K562 (cell line): ENCODE measurements around the gene CCDC85B. TPM values are rescaled to one million over a fixed set of nuclear protein-coding genes. Genes with fewer than 3 reads are reported as not detected.

ENCODE experiments used
- CBX3 ChIP-seq, 2 experiments: IDR thresholded peaks; 1 replicate in 1 of 2; 2 replicates in 1 of 2; pipeline ENCODE4 v1.6.1; 2012; ENCODE audit warnings: inconsistent platforms in 2 of 2, low read length in 2 of 2, borderline replicate concordance in 1 of 2, control low read depth in 1 of 2
- KAT2B ChIP-seq: IDR thresholded peaks from one replicate; pipeline ENCODE4 v1.6.1; 2012; ENCODE audit warnings: low read depth, mild to moderate bottlenecking, control low read depth, inconsistent platforms, low read length, moderate library complexity
- MAFK ChIP-seq: IDR thresholded peaks from 2 replicates; pipeline ENCODE4 v1.6.1; 2011; ENCODE audit warnings: low read length, improper control_type of control experiment
- MEF2D ChIP-seq: conservative IDR thresholded peaks from 2 replicates; pipeline ENCODE4 v1.6.1; 2016; ENCODE audit warnings: low read depth, missing genetic modification characterization, missing compliant biosample characterization
- NCOA4 ChIP-seq: fragments of 450-650 bp; IDR thresholded peaks from 2 replicates; pipeline ENCODE4 v1.6.1; 2018; ENCODE audit warnings: mild to moderate bottlenecking; ENCODE audit not compliant: partially characterized antibody
- NFIC ChIP-seq: fragments of 450-650 bp; IDR thresholded peaks from 2 replicates; pipeline ENCODE4 v1.6.1; 2017; ENCODE audit warnings: mild to moderate bottlenecking, inconsistent platforms
- PRMT5 ChIP-seq: sonication (generic); formaldehyde crosslinking; IDR thresholded peaks from 2 replicates; pipeline ENCODE4 v1.5.0; 2020; ENCODE audit warnings: missing genetic modification reagents
- TCF7 ChIP-seq: sonication (generic); IDR thresholded peaks from 2 replicates; pipeline ENCODE4 v1.6.1; 2016; ENCODE audit warnings: antibody characterized with exemption, borderline replicate concordance
- U2AF1 ChIP-seq: fragments of 200-400 bp; formaldehyde crosslinking; optimal IDR thresholded peaks from 2 replicates; pipeline ENCODE3; 2017; ENCODE audit warnings: mild to moderate bottlenecking, low read depth, low read length, moderate library complexity
- XRCC5 ChIP-seq: fragments of 200-400 bp; formaldehyde crosslinking; IDR thresholded peaks from 2 replicates; pipeline ENCODE4 v1.6.1; 2017; ENCODE audit warnings: low read depth, mild to moderate bottlenecking, low read length
- ZNF239 ChIP-seq: fragments of 250-450 bp; sonication (Bioruptor Pico); IDR thresholded peaks from 2 replicates; pipeline ENCODE4 v1.4.0; 2020; ENCODE audit warnings: mild to moderate bottlenecking
- ZNF354B ChIP-seq: fragments of 250-450 bp; sonication (Bioruptor Pico); IDR thresholded peaks from 2 replicates; pipeline ENCODE4 v1.4.0; 2020
- ZNF785 ChIP-seq: fragments of 250-450 bp; sonication (Bioruptor Pico); IDR thresholded peaks from 2 replicates; pipeline ENCODE4 v1.4.0; 2020; ENCODE audit warnings: mild to moderate bottlenecking
- ZNF830 ChIP-seq: fragments of 250-450 bp; sonication (Bioruptor Pico); IDR thresholded peaks from 2 replicates; pipeline ENCODE4 v1.5.0; 2021; ENCODE audit warnings: mild to moderate bottlenecking
- polyA plus RNA-seq, 8 experiments: library from polyadenylated mRNA; depleted of rRNA in 4 of 8; stranded (reverse) in 5 of 8; unstranded in 3 of 8; fragments of >200 nt; fragmentation: Nextera tagmentation in 2 of 8; fragmentation: Illumina TruSeq in 1 of 8; extraction: Ambion mirVana in 2 of 8; extraction: Trizol in 1 of 8; gene quantifications; 2 replicates each; pipeline versions ENCODE4 v1.2.1 to v1.2.3, GENCODE V29; 2011 to 2014; ENCODE audit warnings: inconsistent platforms in 1 of 8, missing spikeins in 1 of 8
- total RNA-seq, 7 experiments: library from RNA; depleted of rRNA in 6 of 7; stranded (reverse); fragments of >200 nt in 6 of 7; fragmentation: Illumina TruSeq in 2 of 7; extraction: Trizol in 2 of 7; gene quantifications; 2 replicates each; pipeline versions ENCODE4 v1.2.1 to v1.2.3, GENCODE V29; 2011 to 2021; ENCODE audit warnings: low replicate concordance in 1 of 7
- TF ChIP-seq, protein P1 (sequence below): fragments of 450-650 bp; IDR thresholded peaks from 2 replicates; pipeline ENCODE4 v1.6.1; 2018; ENCODE audit not compliant: partially characterized antibody
- TF ChIP-seq, protein P2 (sequence below): sonication (generic); formaldehyde crosslinking; IDR thresholded peaks from 2 replicates; pipeline ENCODE4 v1.9.0; 2022; ENCODE audit warnings: mild to moderate bottlenecking, missing genetic modification reagents
- TF ChIP-seq, protein P3 (sequence below): fragments of 450-650 bp; IDR thresholded peaks from 2 replicates; pipeline ENCODE4 v1.6.1; 2016; ENCODE audit warnings: missing biosample characterization, missing genetic modification characterization
- TF ChIP-seq, protein P4 (sequence below): sonication (generic); formaldehyde crosslinking; IDR thresholded peaks from 2 replicates; pipeline ENCODE4 v1.8.0; 2022; ENCODE audit warnings: missing genetic modification reagents, mild to moderate bottlenecking, borderline replicate concordance
- TF ChIP-seq, protein P5 (sequence below): fragments of 450-650 bp; IDR thresholded peaks from 2 replicates; pipeline ENCODE4 v1.6.1; 2016; ENCODE audit warnings: borderline replicate concordance

The CCDC85B gene
- total and polyA plus RNA-seq, 9 of the 15 experiments (the other 6 are each of a cell fraction or from before 2014, with no cell fraction given), result 0.14 to 138 (median 6.2) TPM

DNA sequence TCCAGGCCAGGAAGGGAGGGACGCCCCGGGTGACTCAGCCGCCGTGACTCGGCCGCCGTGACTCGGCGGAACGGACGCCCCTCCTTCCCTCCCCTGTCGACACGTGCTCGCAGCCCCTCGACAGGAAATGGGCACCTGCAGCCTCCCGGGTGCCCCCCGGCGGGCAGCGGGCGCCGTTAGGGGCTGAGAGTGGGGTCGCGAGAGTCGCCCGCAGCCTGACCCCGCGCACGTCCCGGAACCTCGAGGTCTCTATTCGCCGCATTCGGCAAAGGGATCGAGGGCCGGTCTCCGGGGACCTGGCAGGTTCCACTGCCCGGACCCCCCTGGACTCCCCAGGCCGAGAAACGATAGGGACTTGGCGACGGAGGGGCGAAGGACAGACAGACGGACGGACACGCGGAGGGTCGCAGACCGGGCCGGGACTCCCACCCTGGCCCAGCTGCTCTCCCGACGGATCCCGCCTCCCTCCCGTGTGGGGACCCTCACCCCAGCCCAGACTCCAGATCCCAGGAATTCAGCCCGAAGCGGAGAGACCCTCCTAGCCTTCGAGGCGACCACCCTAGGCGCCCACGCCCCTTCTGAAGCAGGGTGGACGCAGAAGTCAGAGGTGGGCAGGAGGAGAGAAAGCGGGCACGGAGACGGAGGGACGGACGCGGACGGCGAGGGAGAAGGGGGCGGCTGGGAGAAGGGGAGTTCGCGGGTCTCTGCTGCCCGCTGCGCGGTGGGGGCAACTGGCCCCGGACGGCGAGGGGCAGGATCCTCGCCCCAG lies 9.1 kb downstream of the CCDC85B start (continued):
- TF ChIP-seq, protein P1, sequence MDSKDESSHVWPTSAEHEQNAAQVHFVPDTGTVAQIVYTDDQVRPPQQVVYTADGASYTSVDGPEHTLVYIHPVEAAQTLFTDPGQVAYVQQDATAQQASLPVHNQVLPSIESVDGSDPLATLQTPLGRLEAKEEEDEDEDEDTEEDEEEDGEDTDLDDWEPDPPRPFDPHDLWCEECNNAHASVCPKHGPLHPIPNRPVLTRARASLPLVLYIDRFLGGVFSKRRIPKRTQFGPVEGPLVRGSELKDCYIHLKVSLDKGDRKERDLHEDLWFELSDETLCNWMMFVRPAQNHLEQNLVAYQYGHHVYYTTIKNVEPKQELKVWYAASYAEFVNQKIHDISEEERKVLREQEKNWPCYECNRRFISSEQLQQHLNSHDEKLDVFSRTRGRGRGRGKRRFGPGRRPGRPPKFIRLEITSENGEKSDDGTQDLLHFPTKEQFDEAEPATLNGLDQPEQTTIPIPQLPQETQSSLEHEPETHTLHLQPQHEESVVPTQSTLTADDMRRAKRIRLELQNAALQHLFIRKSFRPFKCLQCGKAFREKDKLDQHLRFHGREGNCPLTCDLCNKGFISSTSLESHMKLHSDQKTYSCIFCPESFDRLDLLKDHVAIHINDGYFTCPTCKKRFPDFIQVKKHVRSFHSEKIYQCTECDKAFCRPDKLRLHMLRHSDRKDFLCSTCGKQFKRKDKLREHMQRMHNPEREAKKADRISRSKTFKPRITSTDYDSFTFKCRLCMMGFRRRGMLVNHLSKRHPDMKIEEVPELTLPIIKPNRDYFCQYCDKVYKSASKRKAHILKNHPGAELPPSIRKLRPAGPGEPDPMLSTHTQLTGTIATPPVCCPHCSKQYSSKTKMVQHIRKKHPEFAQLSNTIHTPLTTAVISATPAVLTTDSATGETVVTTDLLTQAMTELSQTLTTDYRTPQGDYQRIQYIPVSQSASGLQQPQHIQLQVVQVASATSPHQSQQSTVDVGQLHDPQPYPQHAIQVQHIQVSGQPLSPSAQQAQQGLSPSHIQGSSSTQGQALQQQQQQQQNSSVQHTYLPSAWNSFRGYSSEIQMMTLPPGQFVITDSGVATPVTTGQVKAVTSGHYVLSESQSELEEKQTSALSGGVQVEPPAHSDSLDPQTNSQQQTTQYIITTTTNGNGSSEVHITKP, result peak; percentile 86
- 0 out of 2 replicates have a peak, but pooled peaks have one; percentile 24 for TF ChIP-seq MEF2D (tag)
- no peak for TF ChIP-seq KAT2B
- peak in 1 of 2 experiments; percentile 70; a peak in 1 of 3 replicates for TF ChIP-seq CBX3 (IDR thresholded peaks at IDR 0.05; ENCODE audit: borderline replicate concordance in 1 of 2, low read length in 2 of 2)
- TF ChIP-seq ZNF830 (CRISPR knock-in tag), result no peak
- TF ChIP-seq, protein P2, sequence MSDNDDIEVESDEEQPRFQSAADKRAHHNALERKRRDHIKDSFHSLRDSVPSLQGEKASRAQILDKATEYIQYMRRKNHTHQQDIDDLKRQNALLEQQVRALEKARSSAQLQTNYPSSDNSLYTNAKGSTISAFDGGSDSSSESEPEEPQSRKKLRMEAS (CRISPR knock-in tag), result peak; percentile 97
- TF ChIP-seq PRMT5, result no peak
- no peak for TF ChIP-seq ZNF239 (CRISPR knock-in tag)
- TF ChIP-seq ZNF354B, result no peak
- no peak for TF ChIP-seq NCOA4
- TF ChIP-seq, protein P3, sequence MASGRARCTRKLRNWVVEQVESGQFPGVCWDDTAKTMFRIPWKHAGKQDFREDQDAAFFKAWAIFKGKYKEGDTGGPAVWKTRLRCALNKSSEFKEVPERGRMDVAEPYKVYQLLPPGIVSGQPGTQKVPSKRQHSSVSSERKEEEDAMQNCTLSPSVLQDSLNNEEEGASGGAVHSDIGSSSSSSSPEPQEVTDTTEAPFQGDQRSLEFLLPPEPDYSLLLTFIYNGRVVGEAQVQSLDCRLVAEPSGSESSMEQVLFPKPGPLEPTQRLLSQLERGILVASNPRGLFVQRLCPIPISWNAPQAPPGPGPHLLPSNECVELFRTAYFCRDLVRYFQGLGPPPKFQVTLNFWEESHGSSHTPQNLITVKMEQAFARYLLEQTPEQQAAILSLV (tag), result no peak
- peak; percentile 87; the same call in 1 of the 2 replicates for TF ChIP-seq XRCC5
- peak; percentile 77 for TF ChIP-seq MAFK
- TF ChIP-seq, protein P4, sequence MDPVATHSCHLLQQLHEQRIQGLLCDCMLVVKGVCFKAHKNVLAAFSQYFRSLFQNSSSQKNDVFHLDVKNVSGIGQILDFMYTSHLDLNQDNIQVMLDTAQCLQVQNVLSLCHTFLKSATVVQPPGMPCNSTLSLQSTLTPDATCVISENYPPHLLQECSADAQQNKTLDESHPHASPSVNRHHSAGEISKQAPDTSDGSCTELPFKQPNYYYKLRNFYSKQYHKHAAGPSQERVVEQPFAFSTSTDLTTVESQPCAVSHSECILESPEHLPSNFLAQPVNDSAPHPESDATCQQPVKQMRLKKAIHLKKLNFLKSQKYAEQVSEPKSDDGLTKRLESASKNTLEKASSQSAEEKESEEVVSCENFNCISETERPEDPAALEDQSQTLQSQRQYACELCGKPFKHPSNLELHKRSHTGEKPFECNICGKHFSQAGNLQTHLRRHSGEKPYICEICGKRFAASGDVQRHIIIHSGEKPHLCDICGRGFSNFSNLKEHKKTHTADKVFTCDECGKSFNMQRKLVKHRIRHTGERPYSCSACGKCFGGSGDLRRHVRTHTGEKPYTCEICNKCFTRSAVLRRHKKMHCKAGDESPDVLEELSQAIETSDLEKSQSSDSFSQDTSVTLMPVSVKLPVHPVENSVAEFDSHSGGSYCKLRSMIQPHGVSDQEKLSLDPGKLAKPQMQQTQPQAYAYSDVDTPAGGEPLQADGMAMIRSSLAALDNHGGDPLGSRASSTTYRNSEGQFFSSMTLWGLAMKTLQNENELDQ (CRISPR knock-in tag), result no peak
- TF ChIP-seq, protein P5, sequence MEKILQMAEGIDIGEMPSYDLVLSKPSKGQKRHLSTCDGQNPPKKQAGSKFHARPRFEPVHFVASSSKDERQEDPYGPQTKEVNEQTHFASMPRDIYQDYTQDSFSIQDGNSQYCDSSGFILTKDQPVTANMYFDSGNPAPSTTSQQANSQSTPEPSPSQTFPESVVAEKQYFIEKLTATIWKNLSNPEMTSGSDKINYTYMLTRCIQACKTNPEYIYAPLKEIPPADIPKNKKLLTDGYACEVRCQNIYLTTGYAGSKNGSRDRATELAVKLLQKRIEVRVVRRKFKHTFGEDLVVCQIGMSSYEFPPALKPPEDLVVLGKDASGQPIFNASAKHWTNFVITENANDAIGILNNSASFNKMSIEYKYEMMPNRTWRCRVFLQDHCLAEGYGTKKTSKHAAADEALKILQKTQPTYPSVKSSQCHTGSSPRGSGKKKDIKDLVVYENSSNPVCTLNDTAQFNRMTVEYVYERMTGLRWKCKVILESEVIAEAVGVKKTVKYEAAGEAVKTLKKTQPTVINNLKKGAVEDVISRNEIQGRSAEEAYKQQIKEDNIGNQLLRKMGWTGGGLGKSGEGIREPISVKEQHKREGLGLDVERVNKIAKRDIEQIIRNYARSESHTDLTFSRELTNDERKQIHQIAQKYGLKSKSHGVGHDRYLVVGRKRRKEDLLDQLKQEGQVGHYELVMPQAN, result peak; percentile 82; the same call in 1 of the 2 replicates
- TF ChIP-seq ZNF785 (CRISPR knock-in tag), result no peak
- TF ChIP-seq TCF7, result no peak
- peak; percentile 50; the same call in 1 of the 2 replicates for TF ChIP-seq NFIC
- TF ChIP-seq U2AF1, result peak; percentile 99
